Loucy (cell line): ENCODE measurements around the gene COL6A2.

Source experiments
- EZH2phosphoT487 ChIP-seq: fragments of 200-600 bp; IDR thresholded peaks from 2 replicates; pipeline ENCODE4 v1.6.1; 2018; ENCODE audit warnings: antibody characterized with exemption, mild to moderate bottlenecking, moderate library complexity, borderline replicate concordance
- TF ChIP-seq, protein P1 (sequence below): fragments of 200-600 bp; sonication (generic); conservative IDR thresholded peaks from 2 replicates; pipeline ENCODE4 v1.5.1; 2014; ENCODE audit warnings: mild to moderate bottlenecking, antibody characterized with exemption, low read length

DNA sequence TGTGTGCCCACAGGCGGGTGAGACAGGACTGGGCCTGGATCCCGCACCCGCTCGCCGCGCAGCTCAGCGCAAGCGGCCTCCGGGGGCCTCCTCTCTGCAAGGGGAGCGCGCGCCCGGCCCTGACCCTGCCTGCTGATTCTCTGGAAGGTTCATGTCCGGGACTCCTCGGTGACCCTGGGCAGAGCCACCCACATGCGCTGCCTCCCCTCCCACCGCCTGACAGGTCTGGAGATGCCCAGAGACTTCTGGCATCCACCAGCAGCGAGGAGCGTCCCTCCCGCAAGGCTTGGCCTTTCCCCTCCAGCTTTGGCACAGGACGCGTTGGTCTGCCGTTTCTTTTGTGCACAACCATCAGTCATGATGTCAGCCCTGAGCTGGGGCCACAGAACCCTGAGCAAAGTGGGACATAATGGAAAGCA is 42.0 kb upstream of the COL6A2 start:
- TF ChIP-seq, protein P1, sequence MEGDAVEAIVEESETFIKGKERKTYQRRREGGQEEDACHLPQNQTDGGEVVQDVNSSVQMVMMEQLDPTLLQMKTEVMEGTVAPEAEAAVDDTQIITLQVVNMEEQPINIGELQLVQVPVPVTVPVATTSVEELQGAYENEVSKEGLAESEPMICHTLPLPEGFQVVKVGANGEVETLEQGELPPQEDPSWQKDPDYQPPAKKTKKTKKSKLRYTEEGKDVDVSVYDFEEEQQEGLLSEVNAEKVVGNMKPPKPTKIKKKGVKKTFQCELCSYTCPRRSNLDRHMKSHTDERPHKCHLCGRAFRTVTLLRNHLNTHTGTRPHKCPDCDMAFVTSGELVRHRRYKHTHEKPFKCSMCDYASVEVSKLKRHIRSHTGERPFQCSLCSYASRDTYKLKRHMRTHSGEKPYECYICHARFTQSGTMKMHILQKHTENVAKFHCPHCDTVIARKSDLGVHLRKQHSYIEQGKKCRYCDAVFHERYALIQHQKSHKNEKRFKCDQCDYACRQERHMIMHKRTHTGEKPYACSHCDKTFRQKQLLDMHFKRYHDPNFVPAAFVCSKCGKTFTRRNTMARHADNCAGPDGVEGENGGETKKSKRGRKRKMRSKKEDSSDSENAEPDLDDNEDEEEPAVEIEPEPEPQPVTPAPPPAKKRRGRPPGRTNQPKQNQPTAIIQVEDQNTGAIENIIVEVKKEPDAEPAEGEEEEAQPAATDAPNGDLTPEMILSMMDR = no peak
- no peak for TF ChIP-seq EZH2phosphoT487
